HCT116 (cell line): Measurements from ENCODE around the gene POLR1A. TPM values are rescaled to one million over a fixed set of nuclear protein-coding genes. Genes with fewer than 3 reads are reported as not detected.

ENCODE experiments used
- ATAC-seq: fragments of 200-7000 bp; cut with Tn5 transposase; 2 replicates; pipeline ENCODE4 v1.9.1; 2020; ENCODE audit warnings: mild to moderate bottlenecking, moderate library complexity
- BruUV-seq: library from RNA; stranded (reverse); fragments of 400-500 nt; replicated peaks from 2 replicates; lab custom pipeline; 2021; lab: Mats Ljungman, UMichigan
- CTCF ChIA-PET: fragments of 300-600 bp; sonication (Branson Sonifier 250); formaldehyde crosslinking; loops from one replicate; lab custom pipeline; 2021; ENCODE audit warnings: antibody characterized with exemption; lab: Charles Lee
- POLR2A ChIA-PET: fragments of 300-600, 350-600 bp; sonication (Branson Sonifier 250); formaldehyde crosslinking; loops from one replicate; lab custom pipeline; 2021; ENCODE audit warnings: antibody characterized with exemption; lab: Charles Lee
- RAD21 ChIA-PET, 2 experiments: fragments of 300-600 bp; sonication (Branson Sonifier 250); formaldehyde crosslinking; loops; one replicate each; lab custom pipeline; 2023; ENCODE audit warnings: low total read pairs in 2 of 2; ENCODE audit not compliant: uncharacterized antibody in 2 of 2, unreplicated experiment in 2 of 2, low non-redundant PET in 1 of 2; lab: Charles Lee
- DNase-seq: peaks from one replicate; pipeline ENCODE4 v3.0.0-alpha.2; 2010; ENCODE audit warnings: low read depth, low spot score
- H2AFZ ChIP-seq: fragments of 200-600 bp; shearing (Covaris generic), sonication (generic); 2 replicates; pipeline ENCODE4 v1.6.1; 2017; ENCODE audit warnings: low read depth, mixed run types, mixed read lengths, antibody characterized with exemption, low read length; ENCODE audit not compliant: poor library complexity, severe bottlenecking
- H3K27ac ChIP-seq: 2 replicates; pipeline ENCODE4 v1.5.1; 2012; ENCODE audit warnings: low read depth, low read length
- H3K27me3 ChIP-seq: fragments of 200-600 bp; sonication (generic); 2 replicates; pipeline ENCODE4 v1.6.1; 2016; ENCODE audit warnings: mixed run types, low read length, mixed read lengths; ENCODE audit not compliant: insufficient read depth
- H3K36me3 ChIP-seq, 2 experiments: fragments of 200-500 bp in 1 of 2; fragments of 200-600 bp in 1 of 2; sonication (Bioruptor generic) in 1 of 2; sonication (generic) in 1 of 2; 2 replicates each; pipeline versions ENCODE4 v1.5.1 to v1.6.1; 2014 to 2016; ENCODE audit warnings: low read length in 2 of 2, inconsistent platforms in 1 of 2, mixed read lengths in 1 of 2, mixed run types in 1 of 2; ENCODE audit not compliant: insufficient read depth in 2 of 2, control insufficient read depth in 1 of 2
- H3K4me1 ChIP-seq, 2 experiments: fragments of 200-600 bp in 1 of 2; sonication (generic) in 1 of 2; 2 replicates each; pipeline versions ENCODE4 v1.5.1 to v1.6.1; 2012 to 2017; ENCODE audit warnings: low read length in 2 of 2, inconsistent platforms in 1 of 2, mild to moderate bottlenecking in 1 of 2, mixed read lengths in 1 of 2, mixed run types in 1 of 2, moderate library complexity in 1 of 2; ENCODE audit not compliant: insufficient read depth in 2 of 2, control insufficient read depth in 1 of 2
- H3K4me2 ChIP-seq: fragments of 200-600 bp; sonication (generic); 2 replicates; pipeline ENCODE4 v1.6.1; 2017; ENCODE audit warnings: mixed run types, low read length, mixed read lengths
- H3K4me3 ChIP-seq, 2 experiments: fragments of 200-600 bp in 1 of 2; sonication (generic) in 1 of 2; replicated peaks in 1 of 2; 2 replicates each; pipeline ENCODE4 v1.5.1; 2011 to 2016; ENCODE audit warnings: low read length in 2 of 2, control low read depth in 1 of 2, low read depth in 1 of 2, mild to moderate bottlenecking in 1 of 2, mixed read lengths in 1 of 2, mixed run types in 1 of 2
- H3K79me2 ChIP-seq: fragments of 200-600 bp; sonication (generic); 2 replicates; pipeline ENCODE4 v1.6.1; 2017; ENCODE audit warnings: mild to moderate bottlenecking, mixed run types, low read length, moderate library complexity, mixed read lengths; ENCODE audit not compliant: insufficient read depth
- H3K9ac ChIP-seq: fragments of 200-600 bp; sonication (generic); 2 replicates; pipeline ENCODE4 v1.6.1; 2016; ENCODE audit warnings: low read length, mixed read lengths
- H3K9me2 ChIP-seq: fragments of 200-600 bp; sonication (generic), shearing (Covaris generic); 2 replicates; pipeline ENCODE4 v1.6.1; 2017; ENCODE audit warnings: mixed run types, mild to moderate bottlenecking, moderate library complexity; ENCODE audit not compliant: insufficient read depth
- H3K9me3 ChIP-seq, 2 experiments: fragments of 200-500 bp in 1 of 2; fragments of 200-600 bp in 1 of 2; sonication (Bioruptor generic) in 1 of 2; sonication (generic) in 1 of 2; 2 replicates each; pipeline ENCODE4 v1.6.1; 2014 to 2017; ENCODE audit warnings: low read length in 2 of 2, mixed read lengths in 2 of 2, inconsistent platforms in 1 of 2, low read depth in 1 of 2, mild to moderate bottlenecking in 1 of 2, mixed run types in 1 of 2, moderate library complexity in 1 of 2; ENCODE audit not compliant: control insufficient read depth in 1 of 2, insufficient read depth in 1 of 2
- H4K20me1 ChIP-seq: fragments of 200-600 bp; sonication (generic), shearing (Covaris generic); 2 replicates; pipeline ENCODE4 v1.6.1; 2017; ENCODE audit warnings: mixed run types, mild to moderate bottlenecking, moderate library complexity; ENCODE audit not compliant: insufficient read depth
- CEBPB ChIP-seq: IDR thresholded peaks from 2 replicates; pipeline ENCODE4 v1.6.1; 2012; ENCODE audit warnings: low read depth
- FOSL1 ChIP-seq: IDR thresholded peaks from 2 replicates; pipeline ENCODE4 v1.6.1; 2012; ENCODE audit warnings: low read depth
- POLR2A ChIP-seq: IDR thresholded peaks from 2 replicates; pipeline ENCODE4 v1.7.0; 2011; ENCODE audit warnings: borderline replicate concordance; ENCODE audit not compliant: insufficient read depth, insufficient read length; ENCODE audit errors: extremely low read depth
- REST ChIP-seq: IDR thresholded peaks from 2 replicates; pipeline ENCODE4 v1.6.1; 2012; ENCODE audit warnings: low read depth
- SP1 ChIP-seq: IDR thresholded peaks from 2 replicates; pipeline ENCODE4 v1.6.1; 2012; ENCODE audit warnings: low read depth
- intact Hi-C: fragments of 100-400 bp; cut with micrococcal nuclease; formaldehyde crosslinking; loops from 2 replicates; pipeline ENCODE4 v1.10.0; 2022
- total RNA-seq: library from RNA; stranded (reverse); gene quantifications from one replicate; pipeline ENCODE4 v1.2.1, GENCODE V29; 2021; ENCODE audit not compliant: unreplicated experiment
- TF ChIP-seq, protein P1 (sequence below): IDR thresholded peaks from 2 replicates; pipeline ENCODE4 v1.6.1; 2012
- TF ChIP-seq, protein P2 (sequence below), 3 experiments: fragments of 200-600 bp in 1 of 3; sonication (generic) in 1 of 3; IDR thresholded peaks in 2 of 3; conservative IDR thresholded peaks in 1 of 3; 2 replicates each; pipeline ENCODE4 v1.5.1; 2012 to 2017; ENCODE audit warnings: low read depth in 2 of 3, low read length in 2 of 3, antibody characterized with exemption in 1 of 3, borderline replicate concordance in 1 of 3, control low read depth in 1 of 3, mild to moderate bottlenecking in 1 of 3, mixed read lengths in 1 of 3, mixed run types in 1 of 3, moderate library complexity in 1 of 3; ENCODE audit not compliant: insufficient read depth in 1 of 3
- TF ChIP-seq, protein P3 (sequence below): IDR thresholded peaks from 2 replicates; pipeline ENCODE4 v1.6.1; 2011; ENCODE audit warnings: mild to moderate bottlenecking, low read length, moderate library complexity; ENCODE audit not compliant: insufficient replicate concordance; ENCODE audit errors: extremely low read depth

The POLR1A gene
- total RNA-seq, 1 experiment from 2014 or later: 46.6 TPM

- TF ChIP-seq CEBPB: no peak
These were observed 91.2 kb downstream of the POLR1A start (continued) for GRCh38 chr2:86014493-86014892.

DNA sequence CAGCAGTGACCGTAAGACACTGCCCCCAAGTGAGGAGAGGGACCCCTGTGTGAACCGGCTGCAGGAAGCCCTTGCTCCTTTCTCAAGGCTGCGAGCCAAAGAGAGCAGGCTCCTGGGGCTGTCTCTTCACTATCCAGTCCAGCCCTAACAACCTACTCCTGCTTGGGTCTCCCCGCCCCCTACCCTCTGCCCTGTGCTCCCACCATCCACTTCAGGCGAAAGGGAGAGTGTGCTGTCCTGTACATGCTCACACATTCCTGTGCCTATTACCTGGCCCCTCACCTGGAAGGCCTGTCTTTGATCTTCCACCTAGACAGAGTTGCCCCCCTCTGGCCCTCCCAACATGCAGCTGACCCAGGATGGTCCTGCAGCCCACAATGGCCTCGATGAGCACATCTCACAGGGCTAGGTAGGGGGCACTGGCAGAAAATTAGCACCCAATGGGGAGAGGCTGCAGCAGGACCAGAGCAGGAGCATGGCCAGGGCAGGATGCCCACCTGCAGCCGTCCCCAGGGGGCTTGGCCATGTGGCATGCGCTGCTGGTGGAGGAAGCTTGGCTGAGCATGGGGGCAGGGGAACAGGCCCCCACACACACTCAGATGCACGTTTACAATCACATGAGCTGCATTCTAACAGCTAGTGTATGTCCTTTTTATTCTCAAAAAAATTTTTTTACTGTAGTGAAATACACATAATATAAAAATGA is 93.5 kb downstream of the POLR1A start:
- Histone ChIP-seq H3K9me3 (peaks cover 6 to 17% of the 10 kb centered on the region in 2 experiments; a peak in 1 of 4 replicates), H3K36me3 (no peaks in the 10 kb centered on the region), H3K79me2 (no peaks in the 10 kb centered on the region), H3K4me2 (no peak overlapping the region), H3K27me3 (no peaks in the 10 kb centered on the region), H2AFZ (no peak overlapping the region), H3K9me2 (no peaks in the 10 kb centered on the region), H3K4me1 (no peaks in the 10 kb centered on the region), H3K27ac (no peak overlapping the region), H3K9ac (no peak overlapping the region), H4K20me1 (no peaks in the 10 kb centered on the region), H3K4me3 (no peak overlapping the region)
- no peak for ATAC-seq
- DNase-seq: no peak
- RAD21 ChIA-PET: no interaction called here
- CTCF ChIA-PET: interaction anchor here (1.2 kb wide), 1 partner anchor 185 kb away, joined by 4 read pairs; no protein-coding TSS in a partner anchor
- intact Hi-C loops: loop anchor here (5.0 kb wide), 1 partner anchor 125 kb away; the partner anchor contains the start of gene ST3GAL5
- POLR2A ChIA-PET: no interaction called here
- no peak for TF ChIP-seq REST
- TF ChIP-seq SP1: no peak
- TF ChIP-seq FOSL1: no peak
- TF ChIP-seq, protein P1, sequence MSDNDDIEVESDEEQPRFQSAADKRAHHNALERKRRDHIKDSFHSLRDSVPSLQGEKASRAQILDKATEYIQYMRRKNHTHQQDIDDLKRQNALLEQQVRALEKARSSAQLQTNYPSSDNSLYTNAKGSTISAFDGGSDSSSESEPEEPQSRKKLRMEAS: no peak
- TF ChIP-seq, protein P2, sequence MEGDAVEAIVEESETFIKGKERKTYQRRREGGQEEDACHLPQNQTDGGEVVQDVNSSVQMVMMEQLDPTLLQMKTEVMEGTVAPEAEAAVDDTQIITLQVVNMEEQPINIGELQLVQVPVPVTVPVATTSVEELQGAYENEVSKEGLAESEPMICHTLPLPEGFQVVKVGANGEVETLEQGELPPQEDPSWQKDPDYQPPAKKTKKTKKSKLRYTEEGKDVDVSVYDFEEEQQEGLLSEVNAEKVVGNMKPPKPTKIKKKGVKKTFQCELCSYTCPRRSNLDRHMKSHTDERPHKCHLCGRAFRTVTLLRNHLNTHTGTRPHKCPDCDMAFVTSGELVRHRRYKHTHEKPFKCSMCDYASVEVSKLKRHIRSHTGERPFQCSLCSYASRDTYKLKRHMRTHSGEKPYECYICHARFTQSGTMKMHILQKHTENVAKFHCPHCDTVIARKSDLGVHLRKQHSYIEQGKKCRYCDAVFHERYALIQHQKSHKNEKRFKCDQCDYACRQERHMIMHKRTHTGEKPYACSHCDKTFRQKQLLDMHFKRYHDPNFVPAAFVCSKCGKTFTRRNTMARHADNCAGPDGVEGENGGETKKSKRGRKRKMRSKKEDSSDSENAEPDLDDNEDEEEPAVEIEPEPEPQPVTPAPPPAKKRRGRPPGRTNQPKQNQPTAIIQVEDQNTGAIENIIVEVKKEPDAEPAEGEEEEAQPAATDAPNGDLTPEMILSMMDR (IDR thresholded peaks at IDR 0.05 in 2 of 3, conservative IDR thresholded peaks at IDR 0.05 in 1 of 3; ENCODE audit: borderline replicate concordance in 1 of 3, insufficient read depth in 1 of 3, low read depth in 2 of 3, low read length in 2 of 3): no peak
- no peak for TF ChIP-seq POLR2A
- TF ChIP-seq, protein P3, sequence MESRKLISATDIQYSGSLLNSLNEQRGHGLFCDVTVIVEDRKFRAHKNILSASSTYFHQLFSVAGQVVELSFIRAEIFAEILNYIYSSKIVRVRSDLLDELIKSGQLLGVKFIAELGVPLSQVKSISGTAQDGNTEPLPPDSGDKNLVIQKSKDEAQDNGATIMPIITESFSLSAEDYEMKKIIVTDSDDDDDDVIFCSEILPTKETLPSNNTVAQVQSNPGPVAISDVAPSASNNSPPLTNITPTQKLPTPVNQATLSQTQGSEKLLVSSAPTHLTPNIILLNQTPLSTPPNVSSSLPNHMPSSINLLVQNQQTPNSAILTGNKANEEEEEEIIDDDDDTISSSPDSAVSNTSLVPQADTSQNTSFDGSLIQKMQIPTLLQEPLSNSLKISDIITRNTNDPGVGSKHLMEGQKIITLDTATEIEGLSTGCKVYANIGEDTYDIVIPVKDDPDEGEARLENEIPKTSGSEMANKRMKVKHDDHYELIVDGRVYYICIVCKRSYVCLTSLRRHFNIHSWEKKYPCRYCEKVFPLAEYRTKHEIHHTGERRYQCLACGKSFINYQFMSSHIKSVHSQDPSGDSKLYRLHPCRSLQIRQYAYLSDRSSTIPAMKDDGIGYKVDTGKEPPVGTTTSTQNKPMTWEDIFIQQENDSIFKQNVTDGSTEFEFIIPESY: no peak
- BruUV-seq: no TSS peak
